B cell (primary cell): Measurements from ENCODE around the gene RALBP1.

ENCODE experiments used
- CTCF ChIP-seq: fragments of 200-600 bp; IDR thresholded peaks from one replicate; pipeline ENCODE4 v1.8.0; 2022; ENCODE audit warnings: antibody characterized with exemption, mild to moderate bottlenecking
- EZH2 ChIP-seq: IDR thresholded peaks from 2 replicates; pipeline ENCODE4 v1.6.1; 2012; ENCODE audit warnings: borderline replicate concordance, low read depth, mild to moderate bottlenecking, moderate library complexity, low read length; ENCODE audit not compliant: insufficient read depth, poor library complexity, severe bottlenecking

GRCh38 chr18:9466127-9466526, 9.2 kb upstream of the RALBP1 start:
- TF ChIP-seq CTCF (no peak), EZH2 (no peak)
